Measurements from ENCODE around the gene SHLD2.
"Not testable (repeated sequence)": the region's sequence is repeated elsewhere in the genome, so short reads cannot be mapped to it uniquely, and the experiment has no call there.

GRCh38 chr10:87119029-87119428 lies 24.0 kb downstream of the SHLD2 start:
- TF ChIP-seq CTCF, EP300, POLR2A (IDR thresholded peaks at IDR 0.05): not testable (repeated sequence)

Measured in suprapubic skin (tissue), 3 donors.